ENCODE results near the gene TLK1. TPM values are rescaled to one million over a fixed set of nuclear protein-coding genes. Genes with fewer than 3 reads are reported as not detected.

Gene TLK1
- polyA plus RNA-seq, 1 of the 3 experiments (the other 2 are of a cell fraction): 4.8 TPM

DNA sequence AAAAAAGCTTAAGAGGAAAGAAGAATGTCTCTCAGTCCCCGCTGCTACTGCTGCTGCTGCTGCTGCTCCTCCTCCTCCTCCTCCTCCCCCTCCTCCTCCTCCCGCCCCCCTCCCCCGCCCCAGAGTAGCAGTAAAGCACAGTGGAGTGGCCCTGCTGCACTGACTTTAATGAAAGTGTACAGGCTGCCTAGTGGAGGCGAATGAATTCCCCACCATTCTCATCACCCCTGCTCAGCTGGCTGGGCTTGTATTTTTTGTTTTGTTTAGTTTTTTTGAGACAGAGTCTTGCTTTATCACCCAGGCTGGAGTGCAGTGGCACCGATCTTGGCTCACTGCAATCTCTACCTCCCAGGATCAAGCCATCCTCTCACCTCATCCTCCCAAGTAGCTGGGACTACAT lies 197.3 kb downstream of the TLK1 start:
- whole genome bisulfite sequencing (ENCODE audit: low lambda C conversion rate): 78% methylated on average over 5 of the region's 5 CpGs
- CTCF ChIA-PET: interaction anchor here (1.6 to 3.6 kb wide), 2 partner anchors 10 to 453 kb away, joined by 4 to 16 read pairs; no protein-coding TSS in a partner anchor
- TF ChIP-seq NFIC (IDR thresholded peaks at IDR 0.05; ENCODE audit: borderline replicate concordance): no peak
- TF ChIP-seq, protein P1, sequence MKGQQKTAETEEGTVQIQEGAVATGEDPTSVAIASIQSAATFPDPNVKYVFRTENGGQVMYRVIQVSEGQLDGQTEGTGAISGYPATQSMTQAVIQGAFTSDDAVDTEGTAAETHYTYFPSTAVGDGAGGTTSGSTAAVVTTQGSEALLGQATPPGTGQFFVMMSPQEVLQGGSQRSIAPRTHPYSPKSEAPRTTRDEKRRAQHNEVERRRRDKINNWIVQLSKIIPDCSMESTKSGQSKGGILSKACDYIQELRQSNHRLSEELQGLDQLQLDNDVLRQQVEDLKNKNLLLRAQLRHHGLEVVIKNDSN (IDR thresholded peaks at IDR 0.05; ENCODE audit: borderline replicate concordance, low read depth): no peak
- no peak for TF ChIP-seq GATA2 (CRISPR knock-in tag; IDR thresholded peaks at IDR 0.05)
- TF ChIP-seq TAF1 (IDR thresholded peaks at IDR 0.05; ENCODE audit: borderline replicate concordance, low read depth, low read length): no peak
- no peak for TF ChIP-seq USF2 (IDR thresholded peaks at IDR 0.05; ENCODE audit: borderline replicate concordance, low read depth, low read length)
- TF ChIP-seq TCF12 (IDR thresholded peaks at IDR 0.05): no peak
- TF ChIP-seq ZBTB33 (IDR thresholded peaks at IDR 0.05; ENCODE audit: borderline replicate concordance, low read depth): no peak
- TF ChIP-seq POLR2AphosphoS5 (IDR thresholded peaks at IDR 0.05; ENCODE audit: low read depth, low read length): no peak
- TF ChIP-seq, protein P2, sequence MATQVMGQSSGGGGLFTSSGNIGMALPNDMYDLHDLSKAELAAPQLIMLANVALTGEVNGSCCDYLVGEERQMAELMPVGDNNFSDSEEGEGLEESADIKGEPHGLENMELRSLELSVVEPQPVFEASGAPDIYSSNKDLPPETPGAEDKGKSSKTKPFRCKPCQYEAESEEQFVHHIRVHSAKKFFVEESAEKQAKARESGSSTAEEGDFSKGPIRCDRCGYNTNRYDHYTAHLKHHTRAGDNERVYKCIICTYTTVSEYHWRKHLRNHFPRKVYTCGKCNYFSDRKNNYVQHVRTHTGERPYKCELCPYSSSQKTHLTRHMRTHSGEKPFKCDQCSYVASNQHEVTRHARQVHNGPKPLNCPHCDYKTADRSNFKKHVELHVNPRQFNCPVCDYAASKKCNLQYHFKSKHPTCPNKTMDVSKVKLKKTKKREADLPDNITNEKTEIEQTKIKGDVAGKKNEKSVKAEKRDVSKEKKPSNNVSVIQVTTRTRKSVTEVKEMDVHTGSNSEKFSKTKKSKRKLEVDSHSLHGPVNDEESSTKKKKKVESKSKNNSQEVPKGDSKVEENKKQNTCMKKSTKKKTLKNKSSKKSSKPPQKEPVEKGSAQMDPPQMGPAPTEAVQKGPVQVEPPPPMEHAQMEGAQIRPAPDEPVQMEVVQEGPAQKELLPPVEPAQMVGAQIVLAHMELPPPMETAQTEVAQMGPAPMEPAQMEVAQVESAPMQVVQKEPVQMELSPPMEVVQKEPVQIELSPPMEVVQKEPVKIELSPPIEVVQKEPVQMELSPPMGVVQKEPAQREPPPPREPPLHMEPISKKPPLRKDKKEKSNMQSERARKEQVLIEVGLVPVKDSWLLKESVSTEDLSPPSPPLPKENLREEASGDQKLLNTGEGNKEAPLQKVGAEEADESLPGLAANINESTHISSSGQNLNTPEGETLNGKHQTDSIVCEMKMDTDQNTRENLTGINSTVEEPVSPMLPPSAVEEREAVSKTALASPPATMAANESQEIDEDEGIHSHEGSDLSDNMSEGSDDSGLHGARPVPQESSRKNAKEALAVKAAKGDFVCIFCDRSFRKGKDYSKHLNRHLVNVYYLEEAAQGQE (IDR thresholded peaks at IDR 0.05; ENCODE audit: low read depth, low read length): no peak
- Histone ChIP-seq H3F3A (replicated peaks; ENCODE audit: insufficient read depth) (peaks cover 8% of the 10 kb centered on the region), H3K27ac (ENCODE audit: low read depth in 2 of 2, low read length in 1 of 2) (no peak overlapping the region), H3K4me2 (no peak overlapping the region), H3K9me3 (no peaks in the 10 kb centered on the region), H3K4me3 (ENCODE audit: low read depth in 2 of 2, low read length in 1 of 2) (no peak overlapping the region), H3K4me1 (ENCODE audit: control insufficient read depth in 1 of 2, insufficient read depth in 2 of 2, low read depth in 1 of 2, low read length in 1 of 2) (no peaks in the 10 kb centered on the region), H3K27me3 (ENCODE audit: insufficient read depth) (no peaks in the 10 kb centered on the region), H3K9ac (no peak overlapping the region), H4K20me1 (ENCODE audit: insufficient read depth) (0 out of 2 replicates have a peak, but pooled peaks cover 5% of the 10 kb centered on the region), H3K9me2 (no peaks in the 10 kb centered on the region), H3K36me3 (replicated peaks in 1 of 2; ENCODE audit: control insufficient read depth in 1 of 2, insufficient read depth in 2 of 2, low read length in 1 of 2) (peaks cover 66 to 78% of the 10 kb centered on the region in 2 experiments), H2AFZ (ENCODE audit: low read depth) (no peak overlapping the region), H3K79me2 (ENCODE audit: insufficient read depth) (no peaks in the 10 kb centered on the region; the same call in 1 of the 2 replicates)
- DNase-seq: no peak
- POLR2A ChIA-PET: no interaction called here
